ENCODE measurements around the gene PKIB. TPM values are rescaled to one million over a fixed set of nuclear protein-coding genes. Genes with fewer than 3 reads are reported as not detected.
"Not testable (repeated sequence)": the region's sequence is repeated elsewhere in the genome, so short reads cannot be mapped to it uniquely, and the experiment has no call there.

The PKIB gene
- total RNA-seq, 1 donor from 2014 or later, result 2.2 TPM

GRCh38 chr6:122730775-122731386 is 120.7 kb downstream of the PKIB start:
- ATAC-seq (peak; percentile 41), DNase-seq (ENCODE audit: low spot score) (no peak)
- intact Hi-C loops (cut with DNase I), result loop anchor here (5.0 kb wide), 1 partner anchor 106 kb away; no protein-coding TSS in a partner anchor

GRCh38 chr6:122733259-122733658 is 123.1 kb downstream of the PKIB start:
- ATAC-seq (no peak), DNase-seq (ENCODE audit: low spot score) (no peak)
- intact Hi-C loops (cut with DNase I), result loop anchor here (5.0 kb wide), 1 partner anchor 104 kb away; no protein-coding TSS in a partner anchor

GRCh38 chr6:122734529-122735395 is 124.6 kb downstream of the PKIB start:
- intact Hi-C loops (cut with DNase I), result loop anchor here (5.0 kb wide), 1 partner anchor 103 kb away; no protein-coding TSS in a partner anchor
- no peak for ATAC-seq

GRCh38 chr6:122735582-122735981 is 125.4 kb downstream of the PKIB start:
- ATAC-seq (peak; percentile 46), DNase-seq (ENCODE audit: low spot score) (no peak)
- intact Hi-C loops (cut with DNase I), result no loop called here

More at GRCh38 chr6:122734529-122735395, 124.6 kb downstream of the PKIB start:
- DNase-seq (ENCODE audit: low spot score), result no peak

GRCh38 chr6:122736163-122736562 is 126.0 kb downstream of the PKIB start:
- no peak for ATAC-seq

GRCh38 chr6:122736616-122737015 is 126.4 kb downstream of the PKIB start:
- intact Hi-C loops (cut with DNase I), result no loop called here
- DNase-seq (ENCODE audit: low spot score), result no peak
- ATAC-seq, result peak; percentile 71

More at GRCh38 chr6:122736163-122736562, 126.0 kb downstream of the PKIB start:
- DNase-seq (ENCODE audit: low spot score), result no peak
- intact Hi-C loops (cut with DNase I), result no loop called here

GRCh38 chr6:122740091-122740490 is 129.9 kb downstream of the PKIB start:
- intact Hi-C loops (cut with DNase I), result no loop called here

GRCh38 chr6:122740936-122741335 is 130.7 kb downstream of the PKIB start:
- ATAC-seq, result no peak
- DNase-seq (ENCODE audit: low spot score), result no peak
- intact Hi-C loops (cut with DNase I), result no loop called here

More at GRCh38 chr6:122740091-122740490, 129.9 kb downstream of the PKIB start:
- DNase-seq (ENCODE audit: low spot score) (no peak), ATAC-seq (no peak)

GRCh38 chr6:122744247-122744646 is 134.0 kb downstream of the PKIB start:
- intact Hi-C loops (cut with DNase I); DNase-seq (ENCODE audit: low spot score); ATAC-seq: not testable (repeated sequence)

GRCh38 chr6:122744856-122745255 is 134.7 kb downstream of the PKIB start:
- intact Hi-C loops (cut with DNase I), result not testable (repeated sequence)

GRCh38 chr6:122746688-122747087 is 136.5 kb downstream of the PKIB start:
- DNase-seq (ENCODE audit: low spot score), result no peak
- no peak for ATAC-seq
- intact Hi-C loops (cut with DNase I), result no loop called here

More at GRCh38 chr6:122744856-122745255, 134.7 kb downstream of the PKIB start:
- not testable (repeated sequence) for DNase-seq (ENCODE audit: low spot score); ATAC-seq

- intact Hi-C loops (cut with DNase I), result no loop called here
- no peak for ATAC-seq
- no peak for DNase-seq (ENCODE audit: low spot score)
Measured at GRCh38 chr6:122747573-122747972, 137.4 kb downstream of the PKIB start.

GRCh38 chr6:122748945-122749344 is 138.7 kb downstream of the PKIB start:
- intact Hi-C loops (cut with DNase I); ATAC-seq; DNase-seq (ENCODE audit: low spot score): not testable (repeated sequence)

GRCh38 chr6:122749451-122750050 is 139.3 kb downstream of the PKIB start:
- DNase-seq (ENCODE audit: low spot score) (no peak), ATAC-seq (no peak)
- intact Hi-C loops (cut with DNase I), result no loop called here

- intact Hi-C loops (cut with DNase I), result no loop called here
- no peak for DNase-seq (ENCODE audit: low spot score)
- no peak for ATAC-seq
Measured at GRCh38 chr6:122751326-122751725, 141.1 kb downstream of the PKIB start.

GRCh38 chr6:122752459-122752858 is 142.3 kb downstream of the PKIB start:
- intact Hi-C loops (cut with DNase I), result no loop called here
- ATAC-seq (no peak), DNase-seq (ENCODE audit: low spot score) (no peak)

GRCh38 chr6:122753000-122753687 is 142.9 kb downstream of the PKIB start:
- DNase-seq (ENCODE audit: low spot score) (no peak), ATAC-seq (no peak)
- intact Hi-C loops (cut with DNase I), result no loop called here

- intact Hi-C loops (cut with DNase I), result no loop called here
- DNase-seq (ENCODE audit: low spot score), result no peak
- ATAC-seq, result no peak
Measured at GRCh38 chr6:122753688-122754056, 143.5 kb downstream of the PKIB start.

GRCh38 chr6:122754191-122754731 is 144.1 kb downstream of the PKIB start:
- intact Hi-C loops (cut with DNase I), result no loop called here
- DNase-seq (ENCODE audit: low spot score) (no peak), ATAC-seq (no peak)
